ENCODE measurements around the gene SLC16A1. TPM values are rescaled to one million over a fixed set of nuclear protein-coding genes. Genes with fewer than 3 reads are reported as not detected.
"Not testable (repeated sequence)": the region's sequence is repeated elsewhere in the genome, so short reads cannot be mapped to it uniquely, and the experiment has no call there.

Gene SLC16A1
- 10 to 100 TPM; 48.7 to 53.3 TPM for total RNA-seq

- Mint-ChIP-seq H3K27me3 (no peaks in the 10 kb centered on the region), H3K4me3 (peak within 1 kb of the TSS; percentile 98), H3K9me3 (no peaks in the 10 kb centered on the region), H3K36me3 (peaks cover 29% of the 10 kb centered on the region), H3K4me1 (ENCODE audit: low read depth) (peaks cover 58% of the 10 kb centered on the region), H3K27ac (peak within 1 kb of the TSS; percentile 97)
- intact Hi-C loops (cut with micrococcal nuclease) = loop anchor here (1.0 to 10.0 kb wide), 9 partner anchors 20 to 1991 kb away; partner anchors contain the start of genes CSDE1, LRIF1 and LRIG2
- ChIA-PET POLR2A (interaction anchor here (0.9 to 1.8 kb wide), 10 partner anchors 11 to 338 kb away, joined by 3 to 9 read pairs (median 4); partner anchors contain the start of genes LRIG2 and MOV10), CTCF (interaction anchor here (0.7 to 2.9 kb wide), 9 partner anchors 18 to 1760 kb away, joined by 3 to 26 read pairs (median 3); partner anchors contain the start of gene LRIG2)
- DNase-seq = peak; percentile 92
These were observed at the start of gene SLC16A1 for GRCh38 chr1:112955773-112956543. SLC16A1 (minus strand) TSS chr1:112956196; CDS start chr1:112929308, 26,888 bp downstream.

- Mint-ChIP-seq H3K36me3 (peaks cover 26% of the 10 kb centered on the region), H3K4me1 (ENCODE audit: low read depth) (no peaks in the 10 kb centered on the region), H3K27me3 (no peaks in the 10 kb centered on the region), H3K27ac (no peak overlapping the region), H3K4me3 (no peak overlapping the region), H3K9me3 (no peaks in the 10 kb centered on the region)
- ChIA-PET POLR2A (no interaction called here), CTCF (no interaction called here)
- no peak for DNase-seq
- intact Hi-C loops (cut with micrococcal nuclease) = no loop called here
These were observed 48.0 kb upstream of the SLC16A1 start for GRCh38 chr1:113003751-113004690.

- no peak overlapping the region for H3K4me3 Mint-ChIP-seq
- no peaks in the 10 kb centered on the region for H3K4me1 Mint-ChIP-seq (ENCODE audit: low read depth)
- no peaks in the 10 kb centered on the region for H3K27me3 Mint-ChIP-seq
- no peak for DNase-seq
- H3K9me3 Mint-ChIP-seq = no peaks in the 10 kb centered on the region
- no peak overlapping the region for H3K27ac Mint-ChIP-seq
- POLR2A ChIA-PET = no interaction called here
- CTCF ChIA-PET = no interaction called here
- intact Hi-C loops (cut with micrococcal nuclease) = no loop called here
- peaks cover 25% of the 10 kb centered on the region for H3K36me3 Mint-ChIP-seq
These were observed 46.3 kb upstream of the SLC16A1 start for GRCh38 chr1:113002297-113002696.

GRCh38 chr1:112998592-112999235, 42.7 kb upstream of the SLC16A1 start:
- Mint-ChIP-seq H3K36me3 (peaks cover 21% of the 10 kb centered on the region), H3K27me3 (no peaks in the 10 kb centered on the region), H3K4me1 (ENCODE audit: low read depth) (no peaks in the 10 kb centered on the region), H3K27ac (no peak overlapping the region), H3K4me3 (no peak overlapping the region), H3K9me3 (no peaks in the 10 kb centered on the region)
- DNase-seq = no peak
- POLR2A ChIA-PET = no interaction called here
- intact Hi-C loops (cut with micrococcal nuclease) = no loop called here
- CTCF ChIA-PET = no interaction called here

- POLR2A ChIA-PET = no interaction called here
- Mint-ChIP-seq H3K27me3 (no peaks in the 10 kb centered on the region), H3K36me3 (peaks cover 21% of the 10 kb centered on the region), H3K4me1 (ENCODE audit: low read depth) (no peaks in the 10 kb centered on the region), H3K27ac (no peak overlapping the region), H3K9me3 (no peaks in the 10 kb centered on the region), H3K4me3 (no peak overlapping the region)
- intact Hi-C loops (cut with micrococcal nuclease) = no loop called here
- no peak for DNase-seq
- CTCF ChIA-PET = no interaction called here
These were observed 41.8 kb upstream of the SLC16A1 start for GRCh38 chr1:112997781-112998180.

GRCh38 chr1:112995890-112996289, 39.9 kb upstream of the SLC16A1 start:
- H3K27me3 Mint-ChIP-seq = no peaks in the 10 kb centered on the region
- H3K36me3 Mint-ChIP-seq = peaks cover 13% of the 10 kb centered on the region
- H3K4me3 Mint-ChIP-seq = no peak overlapping the region
- CTCF ChIA-PET = no interaction called here
- no peaks in the 10 kb centered on the region for H3K4me1 Mint-ChIP-seq (ENCODE audit: low read depth)
- POLR2A ChIA-PET = no interaction called here
- intact Hi-C loops (cut with micrococcal nuclease) = no loop called here
- DNase-seq = no peak
- H3K27ac Mint-ChIP-seq = no peak overlapping the region
- H3K9me3 Mint-ChIP-seq = no peaks in the 10 kb centered on the region

GRCh38 chr1:112995021-112995420, 39.0 kb upstream of the SLC16A1 start:
- DNase-seq; H3K4me1 Mint-ChIP-seq (ENCODE audit: low read depth); H3K9me3 Mint-ChIP-seq; H3K27ac Mint-ChIP-seq; intact Hi-C loops (cut with micrococcal nuclease); H3K36me3 Mint-ChIP-seq; POLR2A ChIA-PET; H3K27me3 Mint-ChIP-seq; H3K4me3 Mint-ChIP-seq; CTCF ChIA-PET: not testable (repeated sequence)

- Mint-ChIP-seq H3K36me3 (peaks cover 6% of the 10 kb centered on the region), H3K27ac (no peak overlapping the region), H3K27me3 (no peaks in the 10 kb centered on the region), H3K4me1 (ENCODE audit: low read depth) (no peaks in the 10 kb centered on the region), H3K9me3 (no peaks in the 10 kb centered on the region), H3K4me3 (no peak overlapping the region)
- intact Hi-C loops (cut with micrococcal nuclease) = no loop called here
- DNase-seq = no peak
- POLR2A ChIA-PET = no interaction called here
- CTCF ChIA-PET = no interaction called here
These were observed 36.8 kb upstream of the SLC16A1 start for GRCh38 chr1:112992780-112993179.

- no peaks in the 10 kb centered on the region for H3K27me3 Mint-ChIP-seq
- H3K4me3 Mint-ChIP-seq = no peak overlapping the region
- H3K36me3 Mint-ChIP-seq = peaks cover 2% of the 10 kb centered on the region
- intact Hi-C loops (cut with micrococcal nuclease) = no loop called here
- ChIA-PET POLR2A (no interaction called here), CTCF (no interaction called here)
- no peaks in the 10 kb centered on the region for H3K9me3 Mint-ChIP-seq
- no peak overlapping the region for H3K27ac Mint-ChIP-seq
- H3K4me1 Mint-ChIP-seq (ENCODE audit: low read depth) = no peaks in the 10 kb centered on the region
- no peak for DNase-seq
These were observed 35.6 kb upstream of the SLC16A1 start for GRCh38 chr1:112991402-112992120.

- Mint-ChIP-seq H3K36me3 (no peaks in the 10 kb centered on the region), H3K27me3 (no peaks in the 10 kb centered on the region), H3K4me1 (ENCODE audit: low read depth) (no peaks in the 10 kb centered on the region), H3K9me3 (no peaks in the 10 kb centered on the region), H3K27ac (no peak overlapping the region), H3K4me3 (no peak overlapping the region)
- ChIA-PET POLR2A (no interaction called here), CTCF (no interaction called here)
- no peak for DNase-seq
- intact Hi-C loops (cut with micrococcal nuclease) = no loop called here
These were observed 34.3 kb upstream of the SLC16A1 start for GRCh38 chr1:112990271-112990670.

GRCh38 chr1:112988367-112988766, 32.4 kb upstream of the SLC16A1 start:
- no peak overlapping the region for H3K27ac Mint-ChIP-seq
- no peaks in the 10 kb centered on the region for H3K4me1 Mint-ChIP-seq (ENCODE audit: low read depth)
- no peak overlapping the region for H3K4me3 Mint-ChIP-seq
- no peak for DNase-seq
- CTCF ChIA-PET = no interaction called here
- H3K27me3 Mint-ChIP-seq = no peaks in the 10 kb centered on the region
- POLR2A ChIA-PET = no interaction called here
- intact Hi-C loops (cut with micrococcal nuclease) = no loop called here
- H3K36me3 Mint-ChIP-seq = peaks cover 5% of the 10 kb centered on the region
- no peaks in the 10 kb centered on the region for H3K9me3 Mint-ChIP-seq

GRCh38 chr1:112985123-112985522, 29.1 kb upstream of the SLC16A1 start:
- Mint-ChIP-seq H3K27me3 (no peaks in the 10 kb centered on the region), H3K4me3 (no peak overlapping the region), H3K36me3 (peaks cover 5% of the 10 kb centered on the region), H3K27ac (no peak overlapping the region), H3K9me3 (no peaks in the 10 kb centered on the region), H3K4me1 (ENCODE audit: low read depth) (no peaks in the 10 kb centered on the region)
- intact Hi-C loops (cut with micrococcal nuclease) = no loop called here
- POLR2A ChIA-PET = no interaction called here
- CTCF ChIA-PET = interaction anchor here (1.7 kb wide), 1 partner anchor 88 kb away, joined by 5 read pairs; the partner anchor contains the start of gene LRIG2
- no peak for DNase-seq
